ENCODE results near the gene ANKRD16. TPM values are rescaled to one million over a fixed set of nuclear protein-coding genes. Genes with fewer than 3 reads are reported as not detected.

The ANKRD16 gene
- total RNA-seq, 2 donors from 2014 or later: 9.9 to 13.0 TPM

GRCh38 chr10:5814110-5815107, 75.3 kb downstream of the ANKRD16 start:
- no peak for ATAC-seq
- no peak for DNase-seq
- 22 to 23% methylated on average over 11 to 12 of the region's 12 CpGs for WGBS, 2 donors
- peaks cover 38% of the 10 kb centered on the region for H3K4me1 ChIP-seq
- peak overlapping the region; percentile 74 to 100 (median 98) for H3K27ac ChIP-seq
- intact Hi-C loops (cut with DNase I): no loop called here
- H3K4me3 ChIP-seq: peak overlapping the region in 1 of 2 donors; percentile 47
- no peaks in the 10 kb centered on the region for H3K9me3 ChIP-seq
- TF ChIP-seq CTCF (IDR thresholded peaks at IDR 0.05) (no peak), POLR2A (IDR thresholded peaks at IDR 0.05) (no peak)
- H3K27me3 ChIP-seq: no peaks in the 10 kb centered on the region
- H3K36me3 ChIP-seq (replicated peaks in 1 of 2; ENCODE audit: insufficient read depth in 1 of 2, low read depth in 2 of 2): no peaks in the 10 kb centered on the region

- DNase-seq (peak; percentile 96 to 97 (median 96)), ATAC-seq (peak; percentile 96)
- H3K27me3 ChIP-seq: no peaks in the 10 kb centered on the region
- intact Hi-C loops (cut with DNase I): no loop called here
- H3K36me3 ChIP-seq (replicated peaks in 1 of 2; ENCODE audit: insufficient read depth in 1 of 2, low read depth in 2 of 2): no peaks in the 10 kb centered on the region
- peaks cover 46% of the 10 kb centered on the region for H3K4me1 ChIP-seq
- 0 to 1% methylated on average over 24 to 72 of the region's 77 CpGs for whole genome bisulfite sequencing, 2 donors
- TF ChIP-seq CTCF (IDR thresholded peaks at IDR 0.05): peak in 1 of 7 experiments; percentile 12
- TF ChIP-seq POLR2A (IDR thresholded peaks at IDR 0.05): peak; percentile 75 to 99 (median 98)
- H3K4me3 ChIP-seq: peak within 1 kb of the TSS; percentile 71 to 92
- H3K27ac ChIP-seq: peak within 1 kb of the TSS; percentile 74 to 100 (median 98)
- H3K9me3 ChIP-seq: no peaks in the 10 kb centered on the region
These were observed 76.2 kb downstream of the ANKRD16 start, which contains the start of gene GDI2 for GRCh38 chr10:5813341-5814109. GDI2 (minus strand) TSS chr10:5813434; CDS start chr10:5813258, 176 bp downstream.

DNA sequence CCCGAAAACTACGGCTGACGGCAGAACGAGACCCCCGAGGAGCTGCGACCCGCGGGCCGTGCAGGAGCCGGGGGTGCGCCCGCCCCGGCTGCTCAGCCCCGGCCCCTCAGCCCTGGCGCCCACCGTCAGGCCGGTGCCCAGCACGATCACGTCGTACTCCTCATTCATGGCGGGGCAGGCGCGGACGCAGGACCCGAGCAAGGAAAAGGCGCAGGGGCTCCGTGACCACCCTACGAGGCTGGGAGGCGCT, 76.7 kb downstream of the ANKRD16 start:
- H3K9me3 ChIP-seq: no peaks in the 10 kb centered on the region
- H3K27me3 ChIP-seq: no peaks in the 10 kb centered on the region
- ATAC-seq (peak; percentile 24), DNase-seq (no peak)
- intact Hi-C loops (cut with DNase I): no loop called here
- TF ChIP-seq CTCF (IDR thresholded peaks at IDR 0.05) (no peak), POLR2A (IDR thresholded peaks at IDR 0.05) (no peak)
- peaks cover 46% of the 10 kb centered on the region for H3K4me1 ChIP-seq
- peak overlapping the region; percentile 74 to 100 (median 98) for H3K27ac ChIP-seq
- H3K4me3 ChIP-seq: peak overlapping the region; percentile 71 to 92
- H3K36me3 ChIP-seq (replicated peaks in 1 of 2; ENCODE audit: insufficient read depth in 1 of 2, low read depth in 2 of 2): no peaks in the 10 kb centered on the region
- WGBS, 2 donors: 0 to 1% methylated on average over 15 to 29 of the region's 29 CpGs

DNA sequence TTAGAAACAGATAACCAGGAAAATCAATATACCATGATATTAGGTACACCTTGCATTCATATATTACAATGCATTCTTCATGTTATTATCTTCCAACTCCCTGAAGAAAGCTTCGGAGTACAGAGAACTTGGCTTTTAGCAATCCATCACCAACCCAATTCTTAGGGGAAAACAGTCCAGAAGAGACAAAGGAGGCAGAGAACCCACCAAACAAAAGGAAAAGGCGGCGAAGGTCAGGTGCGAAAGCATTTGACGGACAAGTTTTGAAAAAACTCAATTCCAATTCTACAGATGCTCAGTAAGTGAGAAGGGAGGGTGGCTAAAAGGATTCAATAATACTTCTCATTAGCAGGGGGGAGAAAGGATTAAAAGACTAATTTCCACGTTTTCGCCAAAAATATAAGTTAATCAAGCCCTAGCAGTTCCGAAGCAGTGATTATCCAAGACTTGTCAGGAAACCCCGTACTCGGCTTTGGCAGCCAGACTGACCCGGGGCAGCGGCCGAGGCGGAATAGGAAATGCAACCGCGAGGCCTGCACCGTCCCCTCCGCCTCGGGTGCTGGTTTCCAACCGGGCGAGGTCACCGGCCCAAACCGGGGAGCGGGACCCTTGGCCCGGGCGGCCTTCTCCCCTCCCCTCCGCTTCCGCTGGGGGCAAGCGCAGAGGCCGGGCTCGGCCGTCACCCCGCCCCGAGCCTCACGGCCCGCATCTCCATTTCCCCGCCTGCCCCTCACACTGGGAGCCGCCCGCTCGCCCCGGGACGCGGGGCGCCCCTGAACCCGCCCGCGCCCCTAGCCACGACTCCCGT, 77.2 kb downstream of the ANKRD16 start:
- Histone ChIP-seq H3K27ac (peak overlapping the region; percentile 74 to 100 (median 98)), H3K9me3 (no peaks in the 10 kb centered on the region), H3K4me1 (peaks cover 48% of the 10 kb centered on the region), H3K36me3 (replicated peaks in 1 of 2; ENCODE audit: insufficient read depth in 1 of 2, low read depth in 2 of 2) (no peaks in the 10 kb centered on the region), H3K4me3 (peak overlapping the region; percentile 71 to 92), H3K27me3 (no peaks in the 10 kb centered on the region)
- 0% methylated on average over 11 to 44 of the region's 49 CpGs for WGBS, 2 donors
- ATAC-seq (peak; percentile 25), DNase-seq (peak; percentile 44 to 62 (median 49))
- intact Hi-C loops (cut with DNase I): no loop called here
- TF ChIP-seq POLR2A (IDR thresholded peaks at IDR 0.05) (no peak), CTCF (IDR thresholded peaks at IDR 0.05) (no peak)

Other genes starting within 250 kb of the ANKRD16 start
- 10 to 100 TPM in 1 of 2 donors, 1 to 10 TPM in 1; 7.6 to 15.0 TPM for gene ASB13, start 223.3 kb downstream of the ANKRD16 start, total RNA-seq
- 100 to 1,000 TPM in 1 of 2 donors, 10 to 100 TPM in 1; 47.2 to 114 TPM for gene TASOR2, start 205.1 kb downstream of the ANKRD16 start, total RNA-seq
- gene GDI2, start 76.5 kb downstream of the ANKRD16 start, total RNA-seq: 100 to 1,000 TPM; 179 to 185 TPM
- 10 to 100 TPM; 30.9 to 63.6 TPM for gene FBH1, start 350 bp upstream of the ANKRD16 start, total RNA-seq
- 10 to 100 TPM; 14.3 to 15.5 TPM for gene IL15RA, start 87.7 kb upstream of the ANKRD16 start, total RNA-seq
- under 1 TPM; 0.52 to 0.99 TPM for gene IL2RA, start 172.5 kb upstream of the ANKRD16 start, total RNA-seq
- gene RBM17, start 199.1 kb upstream of the ANKRD16 start, total RNA-seq: 10 to 100 TPM; 54.5 to 57.0 TPM

Data from body of pancreas (tissue), 4 donors.